ENCODE results near the gene ST6GAL1. TPM values are rescaled to one million over a fixed set of nuclear protein-coding genes. Genes with fewer than 3 reads are reported as not detected.

Gene ST6GAL1
- total and polyA plus RNA-seq, 2 of the 4 experiments (the other 2 are of a cell fraction), result 1.4 to 2.9 TPM

- H3K9me1 ChIP-seq (ENCODE audit: insufficient read depth, low read length), result no peaks in the 10 kb centered on the region
- no peaks in the 10 kb centered on the region for H3K27me3 ChIP-seq (ENCODE audit: control insufficient read depth, insufficient read depth, low read length)
- no peak overlapping the region for H2AFZ ChIP-seq (replicated peaks; ENCODE audit: low read length, poor library complexity)
- POLR2A ChIA-PET (ENCODE audit: unreplicated experiment), result no interaction called here
- H3K23ac ChIP-seq (ENCODE audit: low read depth, low read length), result no peak overlapping the region
- no peak for ATAC-seq (ENCODE audit: low read depth)
- H3K4me1 ChIP-seq (ENCODE audit: control insufficient read depth, insufficient read depth, low read length), result peaks cover 3% of the 10 kb centered on the region; the same call in 1 of the 2 replicates
- H3K27ac ChIP-seq (ENCODE audit: insufficient read depth, low read length), result no peak overlapping the region
- no peaks in the 10 kb centered on the region for H4K20me1 ChIP-seq (ENCODE audit: insufficient read depth, low read length)
- no peak overlapping the region for H3K4me2 ChIP-seq (ENCODE audit: low read depth, low read length)
- no peaks in the 10 kb centered on the region for H3K79me1 ChIP-seq (ENCODE audit: low read depth in 1 of 2, low read length in 2 of 2)
- H2BK5ac ChIP-seq (ENCODE audit: low read depth, low read length, poor library complexity, severe bottlenecking), result no peak overlapping the region
- H2AK5ac ChIP-seq (ENCODE audit: low read depth, low read length), result no peak overlapping the region
- no peak overlapping the region for H2BK120ac ChIP-seq (ENCODE audit: low read depth, low read length)
- TF ChIP-seq RFX5 (IDR thresholded peaks at IDR 0.05; ENCODE audit: low read depth, low read length) (no peak), USF2 (IDR thresholded peaks at IDR 0.05; ENCODE audit: low read depth, low read length) (no peak), SMC3 (IDR thresholded peaks at IDR 0.05; ENCODE audit: low read depth, low read length) (no peak), MAZ (IDR thresholded peaks at IDR 0.05; ENCODE audit: borderline replicate concordance, low read depth, low read length) (no peak), BHLHE40 (IDR thresholded peaks at IDR 0.05; ENCODE audit: low read depth, low read length) (no peak), CEBPB (IDR thresholded peaks at IDR 0.05; ENCODE audit: low read depth, low read length) (no peak), RAD21 (IDR thresholded peaks at IDR 0.05; ENCODE audit: low read length) (no peak), NFE2L2 (IDR thresholded peaks at IDR 0.05; ENCODE audit: low read depth, low read length) (no peak), MAFK (IDR thresholded peaks at IDR 0.05; ENCODE audit: low read depth, low read length) (no peak), POLR2A (IDR thresholded peaks at IDR 0.05; ENCODE audit: low read depth, low read length) (no peak), CHD1 (IDR thresholded peaks at IDR 0.05; ENCODE audit: low read depth, low read length) (no peak), FOS (IDR thresholded peaks at IDR 0.05; ENCODE audit: low read depth, low read length) (no peak), MXI1 (IDR thresholded peaks at IDR 0.05; ENCODE audit: borderline replicate concordance, low read depth, low read length) (no peak), CTCF (conservative IDR thresholded peaks at IDR 0.05; ENCODE audit: low read depth, low read length) (no peak), RCOR1 (IDR thresholded peaks at IDR 0.05; ENCODE audit: insufficient replicate concordance, low read length) (no peak)
- TF ChIP-seq, protein P1, sequence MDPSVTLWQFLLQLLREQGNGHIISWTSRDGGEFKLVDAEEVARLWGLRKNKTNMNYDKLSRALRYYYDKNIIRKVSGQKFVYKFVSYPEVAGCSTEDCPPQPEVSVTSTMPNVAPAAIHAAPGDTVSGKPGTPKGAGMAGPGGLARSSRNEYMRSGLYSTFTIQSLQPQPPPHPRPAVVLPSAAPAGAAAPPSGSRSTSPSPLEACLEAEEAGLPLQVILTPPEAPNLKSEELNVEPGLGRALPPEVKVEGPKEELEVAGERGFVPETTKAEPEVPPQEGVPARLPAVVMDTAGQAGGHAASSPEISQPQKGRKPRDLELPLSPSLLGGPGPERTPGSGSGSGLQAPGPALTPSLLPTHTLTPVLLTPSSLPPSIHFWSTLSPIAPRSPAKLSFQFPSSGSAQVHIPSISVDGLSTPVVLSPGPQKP (IDR thresholded peaks at IDR 0.05; ENCODE audit: borderline replicate concordance, low read depth, low read length), result no peak
- H3K9ac ChIP-seq (ENCODE audit: low read depth, low read length), result no peak overlapping the region
- no peak for DNase-seq
- H3K36me3 ChIP-seq (ENCODE audit: control insufficient read depth, insufficient read depth, low read length), result no peaks in the 10 kb centered on the region
- no peak overlapping the region for H4K8ac ChIP-seq (ENCODE audit: low read depth in 2 of 2, low read length in 2 of 2)
- no peak overlapping the region for H3K14ac ChIP-seq (replicated peaks; ENCODE audit: low read depth, low read length)
- no peaks in the 10 kb centered on the region for H3K9me3 ChIP-seq (ENCODE audit: control insufficient read depth, insufficient read depth, low read length)
- H4K5ac ChIP-seq (ENCODE audit: low read depth, low read length), result no peak overlapping the region
- H3K4ac ChIP-seq (ENCODE audit: low read depth, low read length), result no peak overlapping the region
- dilution Hi-C loops (cut with HindIII; ENCODE audit: low sequenced_read_pairs, unreplicated experiment) (no loop called here), in situ Hi-C loops (cut with MboI; ENCODE audit: low sequenced_read_pairs) (no loop called here), intact Hi-C loops (cut with micrococcal nuclease) (no loop called here)
- no peak overlapping the region for H2AK9ac ChIP-seq (replicated peaks; ENCODE audit: low read depth, low read length, poor library complexity)
- WGBS, 2 experiments (ENCODE audit: extremely low coverage in 2 of 2, insufficient read length in 1 of 2), result 33% methylated on average over 1 of the region's 1 CpG; no CpG with 5 or more reads in 1 of the 2 experiments
- H4K91ac ChIP-seq (ENCODE audit: insufficient read depth, low read depth, low read length), result no peak overlapping the region
- CTCF ChIA-PET, result interaction anchor here (0.9 kb wide), 1 partner anchor 31 kb away, joined by 4 read pairs; no protein-coding TSS in a partner anchor
- no peak overlapping the region for H3K18ac ChIP-seq (ENCODE audit: low read depth, low read length)
- no peak overlapping the region for H3K4me3 ChIP-seq (ENCODE audit: insufficient read depth, low read depth, low read length)
- H2BK15ac ChIP-seq (ENCODE audit: low read depth, low read length), result no peak overlapping the region
- no peak overlapping the region for H3K56ac ChIP-seq (ENCODE audit: extremely low read depth, insufficient read depth, low read length)
- no peak overlapping the region for H2BK20ac ChIP-seq (ENCODE audit: low read depth, low read length)
- no TSS peak for BruUV-seq (replicated peaks)
Measured at GRCh38 chr3:186989429-186989828, 59.1 kb downstream of the ST6GAL1 start.
